ENCODE results near the gene AMZ1.
"Not testable (repeated sequence)": the region's sequence is repeated elsewhere in the genome, so short reads cannot be mapped to it uniquely, and the experiment has no call there.

AMZ1 gene

DNA sequence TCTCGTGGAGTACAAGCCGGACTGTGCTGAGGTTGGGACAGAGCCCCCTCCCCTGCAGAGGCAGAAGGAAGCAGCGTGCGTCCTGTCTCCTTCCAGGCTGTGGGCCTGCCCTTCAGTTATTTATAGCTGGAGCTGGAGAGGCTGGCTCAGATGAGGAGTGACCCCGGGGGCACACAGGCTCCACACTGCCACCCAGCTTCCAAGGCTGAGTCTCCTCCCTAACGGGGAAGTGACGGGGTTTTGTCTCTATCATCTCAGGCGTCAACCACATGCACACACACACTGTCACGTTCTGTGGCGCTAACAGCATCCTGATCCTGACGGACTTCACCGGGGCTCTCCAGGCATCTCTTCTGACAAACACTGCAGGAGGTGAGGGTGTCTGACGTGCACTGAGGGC, 25.4 kb downstream of the AMZ1 start:
- DNase-seq (ENCODE audit: low read depth), result no peak

DNA sequence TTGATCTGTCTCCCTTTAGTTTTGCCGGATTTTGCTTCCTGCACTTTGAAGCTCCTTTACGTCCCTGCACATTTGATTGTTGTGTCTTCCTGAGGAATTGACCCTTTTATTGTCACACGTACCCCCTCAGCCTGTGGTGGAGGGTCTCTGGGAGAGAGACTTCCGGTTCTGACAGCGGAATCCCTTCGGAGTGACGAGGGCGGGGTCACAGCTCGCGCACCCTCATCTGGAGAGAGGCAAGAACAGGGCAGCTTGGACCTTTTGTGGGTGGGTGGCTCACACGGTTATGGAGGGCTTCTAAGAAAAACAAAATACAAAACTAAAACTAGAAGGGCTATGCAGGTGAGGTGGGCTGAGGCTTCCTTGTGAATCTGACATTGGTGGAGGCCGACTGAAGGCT, 26.0 kb downstream of the AMZ1 start:
- no peak for DNase-seq (ENCODE audit: low read depth)

DNA sequence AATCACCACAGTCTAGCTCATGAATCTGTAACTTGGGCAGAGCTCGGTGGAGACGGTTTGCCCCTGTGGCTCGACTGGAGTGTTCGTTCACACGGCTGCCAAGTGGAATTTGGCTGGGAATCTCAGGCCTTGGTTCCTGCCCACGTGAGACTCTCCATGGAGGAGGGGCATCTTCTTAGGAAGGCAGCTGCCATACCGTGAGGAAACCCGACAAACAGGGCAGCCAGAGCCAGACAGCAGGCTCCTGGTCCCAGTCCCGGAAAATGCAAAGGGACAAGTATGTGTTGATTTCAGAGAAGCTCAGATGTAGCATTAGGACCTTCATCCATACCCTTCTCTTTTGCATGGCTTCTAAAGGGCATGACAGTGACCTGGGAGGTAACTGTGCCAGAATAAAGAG, 26.6 kb downstream of the AMZ1 start:
- no peak for DNase-seq (ENCODE audit: low read depth)

DNA sequence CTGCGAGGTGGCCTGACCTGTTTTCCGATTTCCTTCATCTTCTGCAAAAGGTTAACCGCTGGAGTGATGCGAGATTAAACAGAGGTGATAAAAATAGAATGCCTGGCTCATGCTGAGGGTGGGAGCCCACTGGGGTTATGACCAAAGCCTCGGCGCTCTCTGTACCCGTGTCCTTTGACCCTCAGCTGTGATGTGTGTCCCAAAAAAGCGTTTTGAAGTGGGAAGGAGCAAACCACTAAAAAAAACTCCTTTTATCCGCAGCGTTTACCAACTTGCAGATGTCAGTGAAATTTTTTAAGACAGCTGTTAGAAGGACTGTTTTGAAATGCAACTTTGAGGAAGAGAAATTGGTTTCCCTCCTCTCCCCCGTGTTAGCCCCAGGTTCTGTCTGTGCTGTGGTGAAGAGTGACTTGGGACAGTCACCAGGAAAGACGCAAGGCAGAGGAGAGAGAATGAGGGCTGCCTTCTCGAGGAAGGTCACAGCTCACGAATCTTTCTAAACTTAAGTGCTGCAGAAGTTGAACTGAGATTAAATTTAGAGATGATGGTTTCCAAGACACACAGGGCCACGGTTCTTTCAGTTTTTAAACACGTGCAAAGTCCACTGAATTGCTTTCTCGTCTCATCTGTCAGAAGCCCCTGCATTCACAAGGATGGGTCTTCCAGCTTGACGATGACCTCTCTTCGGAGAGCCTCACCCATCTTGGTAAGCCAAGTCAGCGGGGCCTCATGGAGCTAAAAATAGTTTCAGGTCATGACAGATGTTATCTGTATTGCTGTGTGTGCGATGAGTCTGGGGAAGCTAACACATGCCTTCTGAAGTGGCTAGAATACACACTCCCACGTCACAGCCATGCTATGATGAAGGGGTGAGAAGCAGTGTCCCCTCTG, 27.6 kb downstream of the AMZ1 start:
- DNase-seq (ENCODE audit: low read depth), result peak; percentile 37

DNA sequence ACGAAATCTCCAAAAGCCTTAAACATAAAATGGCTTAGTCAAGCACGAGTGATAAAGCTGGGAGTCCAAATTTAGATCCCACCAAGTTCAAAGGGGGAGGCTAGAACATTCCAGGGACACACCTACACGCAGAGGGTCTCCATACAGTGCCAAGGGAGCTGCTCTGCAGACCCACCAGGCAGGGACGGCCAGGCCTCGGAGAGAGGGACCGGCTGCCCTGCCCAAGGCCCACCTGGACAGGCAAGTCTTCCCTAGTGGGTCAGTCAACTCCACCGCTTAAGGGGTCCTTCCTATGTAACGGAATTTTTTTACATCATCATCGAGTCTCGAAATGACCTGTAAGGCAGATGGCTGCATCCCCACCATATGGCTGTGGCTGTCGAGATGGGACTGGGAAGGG, 28.5 kb downstream of the AMZ1 start:
- DNase-seq (ENCODE audit: low read depth), result no peak

DNA sequence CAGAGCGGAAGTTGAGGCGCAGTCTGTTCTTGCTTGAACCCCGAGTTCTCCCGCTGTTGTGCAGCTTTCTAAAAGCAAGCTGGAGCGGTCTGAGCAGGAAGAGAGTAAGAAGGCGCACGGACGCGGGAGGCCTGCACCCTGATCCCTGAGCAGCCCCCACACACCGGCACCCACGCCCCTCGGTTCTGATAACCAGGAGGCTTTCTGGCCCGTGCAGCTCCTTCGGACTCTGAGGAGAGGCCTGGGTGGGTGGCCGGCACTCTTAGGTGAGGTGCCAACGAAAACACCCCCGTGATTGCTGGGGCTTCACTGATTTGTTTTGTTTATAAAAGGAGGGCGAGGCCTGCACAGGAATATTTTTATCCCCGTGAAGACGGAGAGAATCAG, 28.9 kb downstream of the AMZ1 start:
- DNase-seq (ENCODE audit: low read depth), result no peak

DNA sequence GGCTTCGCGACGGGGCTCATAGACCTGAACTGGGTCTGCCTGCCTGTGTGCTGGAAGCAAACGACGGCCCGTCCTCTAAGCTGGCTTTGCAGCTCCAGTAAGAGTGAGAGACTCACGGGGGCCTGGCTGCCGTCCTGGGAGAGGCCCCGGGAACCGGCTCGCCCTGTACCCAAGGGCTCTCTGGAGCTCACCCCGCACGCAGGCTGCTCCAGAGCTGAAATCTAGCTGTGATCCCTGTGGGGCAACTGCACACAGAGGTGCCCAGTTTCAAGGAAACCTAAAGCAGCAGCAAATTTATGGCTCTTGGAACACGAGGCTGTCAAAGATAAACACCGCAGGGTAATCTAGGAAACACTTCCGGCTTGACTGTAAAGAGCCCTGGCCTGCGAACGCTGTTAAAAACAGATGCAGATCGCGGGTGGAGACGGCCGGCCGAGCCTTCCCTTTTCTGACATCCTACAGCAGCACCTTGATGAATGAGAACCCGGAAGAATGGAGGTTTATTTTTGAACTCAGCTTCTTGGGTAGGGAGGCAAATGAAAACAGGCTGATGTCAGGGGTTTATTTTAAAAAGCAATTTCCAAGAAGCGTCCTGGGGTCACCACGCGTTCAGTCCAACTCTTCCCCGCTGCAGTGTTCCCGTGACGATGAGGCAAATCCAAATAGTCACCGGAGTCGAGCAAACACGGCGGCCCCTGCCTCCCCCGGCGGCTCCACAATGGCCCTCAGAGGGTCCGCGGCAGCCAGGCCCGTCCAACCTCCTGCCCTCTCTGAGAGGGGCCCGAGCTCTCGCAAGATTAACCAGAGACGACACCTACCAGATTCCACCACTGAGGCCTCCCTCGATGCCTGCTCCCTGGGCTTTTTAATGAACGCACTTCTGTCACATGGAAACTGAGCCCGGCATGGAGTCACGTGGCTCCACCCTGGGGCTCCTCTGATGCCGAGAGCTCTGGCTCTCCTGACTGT, 29.6 kb downstream of the AMZ1 start:
- no peak for DNase-seq (ENCODE audit: low read depth)

DNA sequence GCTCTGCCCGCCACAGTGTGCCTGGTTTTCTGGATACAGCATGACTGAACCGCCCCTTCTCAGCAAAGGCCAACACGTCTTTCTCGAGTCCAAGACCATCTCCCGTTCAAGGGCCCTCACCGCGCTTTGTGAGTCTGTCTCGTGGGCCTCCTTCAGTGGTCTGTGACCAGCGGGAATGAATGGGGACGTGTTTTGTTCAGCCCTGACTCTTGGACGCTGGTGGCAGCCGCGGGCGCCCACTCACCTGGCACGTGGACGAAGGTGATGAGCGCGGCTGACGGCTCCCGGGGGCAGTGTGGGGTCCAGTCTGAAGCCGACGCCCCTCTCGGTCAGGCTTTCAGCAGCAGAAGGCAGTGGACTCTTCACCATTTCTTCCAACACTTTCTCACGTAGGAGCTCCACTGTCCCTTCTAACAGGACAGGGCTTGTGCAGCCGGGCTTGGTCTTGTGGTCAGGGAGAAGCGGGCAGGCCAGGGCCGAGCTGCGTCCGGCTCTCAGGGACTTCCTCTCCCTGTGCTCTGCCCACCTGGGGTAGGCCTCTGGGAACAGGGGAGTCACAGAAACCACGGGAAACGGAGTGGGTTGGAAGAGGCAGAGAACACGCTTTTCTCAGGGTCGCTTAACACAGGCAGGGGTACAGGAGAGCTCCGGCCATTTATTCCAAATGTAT, 30.4 kb downstream of the AMZ1 start:
- DNase-seq (ENCODE audit: low read depth), result no peak

DNA sequence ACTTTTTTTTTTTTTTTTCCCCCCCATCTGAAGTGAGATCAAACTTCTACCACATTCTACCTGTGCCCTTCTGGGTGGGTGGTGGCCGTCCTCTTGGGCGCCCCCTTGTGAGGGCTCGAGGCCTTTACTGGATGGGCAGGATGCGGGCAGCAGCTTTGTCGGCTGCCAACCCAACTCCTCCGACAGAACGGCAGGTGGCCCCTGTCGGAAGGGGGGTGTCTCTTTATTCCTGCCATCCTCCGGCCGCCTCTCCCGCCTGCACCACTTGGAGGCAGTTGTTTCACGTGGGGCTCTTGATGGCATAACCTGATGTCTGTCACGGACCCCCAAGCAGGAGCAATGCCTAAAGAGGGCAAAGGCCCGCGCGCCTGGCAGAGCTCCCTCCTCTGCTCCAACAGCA, 31.0 kb downstream of the AMZ1 start:
- peak; percentile 40 for DNase-seq (ENCODE audit: low read depth)

DNA sequence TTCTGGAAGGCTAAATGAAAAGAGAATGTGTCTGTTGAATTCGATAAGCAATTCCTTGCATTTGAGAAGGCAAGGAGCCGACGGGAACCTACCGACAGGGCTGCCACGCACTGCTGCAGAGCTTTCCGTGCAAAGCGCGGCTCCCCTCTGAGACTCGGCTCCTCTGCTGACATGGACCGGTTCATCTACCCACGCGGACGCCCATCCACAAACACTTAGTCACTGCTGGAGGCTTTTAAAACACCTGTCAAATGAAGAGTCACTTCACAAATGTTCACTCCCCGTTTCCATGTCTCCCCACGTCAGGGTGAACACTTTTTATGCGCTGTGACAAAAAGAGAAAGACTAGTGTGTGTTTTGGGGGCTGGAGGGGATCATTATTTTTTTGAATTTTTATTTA, 32.0 kb downstream of the AMZ1 start:
- DNase-seq (ENCODE audit: low read depth), result no peak

DNA sequence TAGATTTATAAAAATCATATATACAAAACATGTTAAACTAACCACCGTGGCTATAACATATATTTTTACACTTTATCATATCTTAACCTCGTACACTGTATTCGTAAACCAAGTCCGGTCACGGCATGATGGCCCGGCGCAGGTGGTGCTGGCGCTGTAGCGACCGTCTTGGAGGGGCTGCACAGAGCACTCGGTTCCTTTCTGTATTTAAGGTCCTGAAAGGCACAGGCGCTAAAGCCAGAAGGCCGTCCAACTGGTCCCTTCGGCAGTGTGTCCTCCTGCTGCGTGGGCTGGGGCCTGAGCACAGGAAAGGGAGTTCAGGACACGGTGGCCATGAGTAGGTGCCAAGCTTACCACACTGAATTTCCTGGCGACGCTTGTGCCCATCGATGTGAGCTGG, 33.8 kb downstream of the AMZ1 start:
- DNase-seq (ENCODE audit: low read depth), result no peak

DNA sequence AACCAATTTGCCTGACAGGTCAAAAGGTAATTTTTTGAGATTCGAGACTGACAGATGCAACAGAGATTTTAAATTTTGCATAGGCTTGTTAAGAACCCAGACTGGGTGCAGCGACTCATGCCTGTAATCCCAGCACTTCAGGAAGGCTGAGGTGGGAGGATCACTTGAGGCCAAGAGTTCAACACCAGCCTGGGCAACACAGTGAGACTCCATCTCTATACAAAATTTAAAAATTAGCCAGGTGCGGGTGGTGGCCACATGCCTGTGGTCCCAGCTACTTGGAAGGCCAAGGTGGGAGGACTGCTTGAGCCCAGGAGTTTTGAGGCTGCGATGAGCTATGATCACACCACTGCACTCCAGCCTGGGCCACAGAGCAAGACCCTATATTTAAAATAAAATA, 34.6 kb downstream of the AMZ1 start:
- no peak for DNase-seq (ENCODE audit: low read depth)

DNA sequence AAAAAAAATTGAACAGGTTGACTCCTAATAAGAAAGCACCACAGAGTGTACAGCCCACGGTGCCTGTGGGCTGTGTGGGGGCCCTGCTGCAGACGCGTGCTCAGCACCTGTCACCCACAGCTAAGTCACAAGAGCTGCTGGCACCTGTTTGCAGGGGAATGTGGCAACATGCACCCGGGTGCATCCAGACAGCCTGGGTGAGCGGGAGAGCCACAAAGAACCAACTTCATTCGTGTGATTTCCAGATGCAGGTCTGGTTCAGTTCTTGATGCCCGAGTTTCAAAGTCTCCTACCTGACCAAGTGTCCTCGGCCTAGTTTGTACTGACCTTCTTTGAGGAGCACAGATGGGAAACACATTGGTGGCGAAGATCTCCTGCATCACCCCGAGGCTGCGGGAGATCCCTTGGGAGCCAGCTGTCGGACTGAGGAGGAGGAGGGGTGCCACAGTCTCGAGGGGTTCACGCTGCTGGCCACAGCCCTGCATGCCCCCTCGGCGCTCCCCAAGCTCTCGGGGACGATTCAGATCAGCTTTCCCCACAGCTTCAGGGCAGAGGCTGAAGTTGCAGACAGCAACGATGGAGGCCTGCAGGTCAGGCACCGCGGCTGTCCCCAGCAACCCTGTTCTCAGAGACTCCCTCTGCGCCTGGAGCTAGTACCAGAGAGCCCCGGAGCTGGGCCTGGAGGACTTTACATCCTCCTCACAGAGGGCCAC, 35.3 kb downstream of the AMZ1 start:
- no peak for DNase-seq (ENCODE audit: low read depth)

DNA sequence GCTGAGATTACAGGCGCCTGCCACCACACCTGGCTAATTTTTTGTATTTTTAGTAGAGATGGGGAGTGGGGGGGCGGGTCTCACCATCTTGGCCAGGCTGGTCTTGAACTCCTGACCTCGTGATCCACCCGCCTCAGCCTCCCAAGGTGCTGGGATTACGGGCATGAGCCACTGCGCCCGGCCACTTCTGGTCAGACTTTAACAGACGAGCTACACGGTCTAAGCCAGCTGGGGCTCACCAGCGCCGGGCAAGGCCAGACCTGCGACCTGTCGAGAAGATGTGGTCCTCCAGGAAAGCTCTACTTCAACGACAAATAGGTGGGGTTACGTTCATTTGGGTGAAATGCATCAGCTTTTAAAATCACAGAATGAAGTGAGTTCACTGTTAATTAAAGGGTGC, 36.0 kb downstream of the AMZ1 start:
- DNase-seq (ENCODE audit: low read depth), result not testable (repeated sequence)

DNA sequence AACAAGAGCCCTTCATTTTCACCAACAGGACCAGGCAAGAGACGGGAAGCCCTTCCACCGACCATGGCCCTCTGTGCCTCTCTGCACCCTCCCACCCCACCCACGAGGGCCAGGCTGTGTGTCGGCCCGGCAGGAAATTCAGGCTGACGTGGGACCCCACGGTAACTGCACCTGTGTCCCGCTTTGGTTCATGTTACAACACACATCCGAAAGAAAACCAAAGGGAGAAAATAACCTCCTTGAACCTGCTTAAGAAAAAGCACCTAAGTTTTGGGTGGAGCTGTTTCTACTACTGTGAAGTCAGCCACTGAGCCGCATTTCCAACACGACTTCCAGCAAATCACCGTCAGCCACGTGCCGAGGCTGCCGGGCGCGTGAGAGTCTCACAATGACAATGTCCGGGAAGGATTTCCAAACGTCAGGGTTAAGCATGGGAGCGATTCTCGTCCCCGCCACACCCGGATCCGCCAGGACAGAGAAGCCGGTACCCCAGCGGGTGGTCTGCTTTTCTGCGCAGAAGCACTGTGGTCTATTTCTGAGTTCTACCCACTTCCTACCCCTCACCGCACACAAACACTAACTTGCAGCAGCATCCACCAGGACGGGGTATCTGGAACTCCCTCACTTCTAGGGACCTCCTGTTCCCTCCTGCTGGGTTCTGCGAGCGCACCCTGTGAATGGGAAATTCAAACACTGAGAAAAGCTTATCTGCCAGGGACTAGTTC, 36.6 kb downstream of the AMZ1 start:
- no peak for DNase-seq (ENCODE audit: low read depth)

DNA sequence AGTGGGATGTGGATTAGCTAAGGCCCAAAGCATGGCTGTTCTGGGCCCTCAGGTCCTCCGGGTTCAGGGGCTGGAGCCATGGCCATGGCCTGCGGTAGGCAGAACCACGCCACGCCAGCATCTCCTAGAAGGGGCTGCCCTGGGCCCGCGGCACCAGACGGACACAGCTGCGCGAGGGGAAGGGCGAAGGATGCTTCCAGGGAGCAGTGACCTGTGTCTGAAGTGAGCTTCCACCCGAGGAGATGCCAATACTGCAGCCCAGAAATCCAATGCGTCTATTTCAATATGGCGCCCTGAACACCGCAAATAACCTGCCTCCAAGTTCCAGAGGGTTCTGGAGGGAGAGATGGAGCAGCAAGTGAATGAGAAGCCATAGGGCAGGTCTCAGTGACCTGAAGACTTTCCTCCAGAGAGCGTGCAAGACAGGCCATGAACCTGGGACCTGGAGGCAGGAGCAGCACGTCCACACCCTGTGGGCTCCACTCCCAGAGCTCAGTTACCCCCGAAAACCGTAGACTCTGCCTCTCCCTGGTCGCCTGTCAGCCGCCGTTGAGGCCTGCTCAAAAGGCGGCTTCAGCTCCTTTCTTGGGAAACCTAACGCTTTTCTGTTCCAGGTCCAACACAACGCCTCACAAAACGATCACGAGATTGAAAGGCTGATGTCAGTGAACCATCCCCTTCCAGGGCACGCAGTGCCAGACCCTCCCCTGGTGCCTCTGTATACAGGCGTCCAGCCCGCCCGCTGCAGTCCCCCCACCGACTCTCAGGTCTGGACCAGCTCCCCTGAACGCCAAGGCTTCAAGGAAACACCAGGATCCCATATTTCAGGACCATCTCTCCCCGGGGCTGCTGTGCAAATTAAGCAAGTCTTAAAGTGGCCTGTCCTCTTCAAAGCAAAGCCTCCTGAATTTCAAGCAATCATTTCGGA, 37.4 kb downstream of the AMZ1 start:
- no peak for DNase-seq (ENCODE audit: low read depth)

DNA sequence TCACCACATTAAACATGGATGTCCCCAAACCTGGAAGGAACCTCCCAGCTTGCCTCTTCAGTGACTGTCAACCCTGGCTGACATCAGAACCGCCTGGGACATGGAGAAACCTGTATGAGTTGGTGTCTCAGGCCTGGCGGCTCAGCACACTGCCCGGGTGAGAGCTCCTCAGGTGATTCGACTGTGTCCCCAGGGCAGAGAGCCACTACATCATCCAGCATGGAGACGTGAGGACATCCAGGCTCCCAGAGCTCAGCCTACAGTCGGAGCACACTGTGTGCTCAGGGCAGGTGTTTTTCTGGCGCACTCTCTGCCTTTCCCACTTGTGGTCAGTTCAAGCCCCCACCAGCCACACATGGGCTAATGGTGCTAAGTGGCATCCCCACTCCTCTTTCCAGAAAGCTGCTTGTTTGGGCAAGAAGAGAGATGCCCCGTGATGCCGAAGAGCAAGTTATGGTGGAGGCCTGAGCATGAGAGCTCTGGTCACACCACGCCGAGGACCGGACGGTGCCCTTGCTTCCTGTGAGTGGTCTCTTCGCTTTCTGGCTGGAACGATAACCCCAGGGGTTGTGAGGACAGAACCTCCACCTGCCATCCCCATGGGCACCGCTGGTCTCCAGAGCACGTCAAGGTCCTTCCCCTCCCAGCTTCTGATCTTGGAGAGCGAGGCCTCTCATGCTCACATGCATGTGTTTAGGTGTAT, 38.5 kb downstream of the AMZ1 start:
- no peak for DNase-seq (ENCODE audit: low read depth)

DNA sequence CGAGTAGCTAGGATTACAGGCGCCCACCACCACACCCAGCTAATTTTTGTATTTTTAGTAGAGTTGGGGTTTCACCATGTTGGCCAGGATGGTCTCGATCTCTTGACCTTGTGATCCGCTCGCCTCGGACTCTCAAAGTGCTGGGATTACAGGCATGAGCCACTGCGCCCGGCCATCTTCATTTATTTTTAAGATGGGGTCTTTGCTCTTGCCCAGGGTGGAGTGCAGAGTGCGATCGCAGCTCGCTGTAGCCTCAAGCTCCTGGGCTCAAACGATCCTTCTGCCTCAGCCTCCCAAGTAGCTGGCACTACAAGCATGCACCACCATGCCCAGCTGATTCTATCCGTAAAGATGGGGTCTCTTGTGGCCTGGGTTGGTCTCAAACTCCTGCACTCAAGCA, 39.2 kb downstream of the AMZ1 start:
- not testable (repeated sequence) for DNase-seq (ENCODE audit: low read depth)

DNA sequence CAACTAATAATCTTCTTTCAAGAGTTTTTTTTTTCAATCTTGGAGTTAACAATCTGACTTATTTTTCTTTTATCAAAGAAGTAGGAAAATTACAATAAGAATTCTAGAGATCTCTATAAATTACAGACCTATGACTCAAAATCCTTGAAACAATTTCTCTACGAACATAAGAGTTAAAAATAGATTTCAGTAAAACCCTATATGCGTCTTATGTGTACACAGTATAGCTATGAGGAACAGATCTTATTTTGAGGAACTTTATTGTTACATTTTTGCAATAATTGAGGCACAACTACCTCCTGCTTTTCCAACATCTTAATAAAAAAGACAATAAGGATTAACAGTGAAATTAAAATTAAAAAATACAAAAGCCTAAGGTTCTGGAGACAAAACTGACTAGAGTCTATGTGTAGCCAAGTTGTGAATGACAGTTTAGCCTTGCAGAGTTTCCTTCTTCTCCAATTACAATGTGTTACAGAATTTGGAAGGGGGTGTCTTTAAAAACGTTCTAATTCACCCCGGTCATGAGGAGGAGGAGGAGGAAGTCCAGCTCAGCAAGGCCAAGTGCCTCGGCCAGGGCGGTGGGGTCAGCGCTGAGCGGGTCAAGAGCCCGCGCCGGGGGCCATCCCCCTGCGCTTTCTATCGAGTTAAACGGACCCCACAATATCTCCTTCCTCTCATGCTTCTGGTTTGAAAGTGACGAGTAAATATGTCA, 40.5 kb downstream of the AMZ1 start:
- no peak for DNase-seq (ENCODE audit: low read depth)

All from stimulated activated CD4-positive, alpha-beta T cell treated with anti-CD3 and anti-CD28 coated beads, Interleukin-2, amount 100 ng/mL, for 4 hours (primary cell).